OCI-LY3 (cell line): ENCODE measurements around the gene EIF5.
"Not testable (repeated sequence)": the region's sequence is repeated elsewhere in the genome, so short reads cannot be mapped to it uniquely, and the experiment has no call there.

ENCODE experiments used
- CTCF ChIP-seq: fragments of 200-600, 300-600 bp; sonication (generic); IDR thresholded peaks from 2 replicates; pipeline ENCODE4 v1.5.1; 2014; ENCODE audit warnings: antibody characterized with exemption, low read length, low read depth
- EZH2phosphoT487 ChIP-seq: fragments of 200-600 bp; shearing (Covaris generic); IDR thresholded peaks from 2 replicates; pipeline ENCODE4 v1.6.1; 2018; ENCODE audit warnings: antibody characterized with exemption, mixed run types, low read depth

GRCh38 chr14:103357552-103357951 is 23.5 kb downstream of the EIF5 start:
- not testable (repeated sequence) for TF ChIP-seq CTCF, EZH2phosphoT487
